B cell (primary cell): ENCODE measurements around the gene ZFP91. TPM values are rescaled to one million over a fixed set of nuclear protein-coding genes. Genes with fewer than 3 reads are reported as not detected.

Source experiments
- ATAC-seq: fragments of 200-7000 bp; cut with Tn5 transposase; one replicate; pipeline ENCODE4 v1.10.0; 2021; ENCODE audit warnings: low read depth, mild to moderate bottlenecking, moderate number of reproducible peaks, moderate library complexity
- CTCF ChIA-PET: fragments of 350-600 bp; sonication (Branson Sonifier 250); formaldehyde crosslinking; loops from one replicate; lab custom pipeline; 2021; ENCODE audit warnings: antibody characterized with exemption, inconsistent platforms; lab: Charles Lee
- POLR2A ChIA-PET: fragments of 350-600 bp; sonication (Branson Sonifier 250); formaldehyde crosslinking; loops from one replicate; lab custom pipeline; 2021; ENCODE audit warnings: antibody characterized with exemption; lab: Charles Lee
- DNase-seq: peaks from one replicate; pipeline ENCODE4 v3.0.0; 2013
- H2AFZ ChIP-seq: 2 replicates; pipeline ENCODE4 v1.6.1; 2012; ENCODE audit warnings: mild to moderate bottlenecking, low read depth, low read length; ENCODE audit not compliant: insufficient read depth, poor library complexity, severe bottlenecking
- H3K27ac ChIP-seq, 2 donors: 1 replicate in 1 of 2; 2 replicates in 1 of 2; pipeline ENCODE4 v1.5.1; 2012 to 2013; ENCODE audit warnings: low read length in 2 of 2, mild to moderate bottlenecking in 2 of 2, moderate library complexity in 1 of 2
- H3K27me3 ChIP-seq, 4 experiments: fragments of 200-600 bp in 1 of 4; sonication (generic) in 1 of 4; replicated peaks in 1 of 4; 1 replicate in 2 of 4; 2 replicates in 2 of 4; pipeline versions ENCODE4 v1.6.1 to v1.7.0; 2013 to 2016; ENCODE audit warnings: low read length in 3 of 4, mild to moderate bottlenecking in 2 of 4, mixed read lengths in 1 of 4, moderate library complexity in 1 of 4; ENCODE audit not compliant: insufficient read depth in 4 of 4, control insufficient read depth in 3 of 4; ENCODE audit errors: control extremely low read depth in 1 of 4
- H3K36me3 ChIP-seq, 2 experiments: replicated peaks in 1 of 2; 1 replicate in 1 of 2; 2 replicates in 1 of 2; pipeline versions ENCODE4 v1.6.1 to v1.7.1; 2013; ENCODE audit warnings: low read length in 1 of 2; ENCODE audit not compliant: insufficient read depth in 2 of 2, control insufficient read depth in 1 of 2; ENCODE audit errors: control extremely low read depth in 1 of 2, extremely low read depth in 1 of 2
- H3K4me1 ChIP-seq, 2 donors: fragments of 200-600 bp in 1 of 2; sonication (generic) in 1 of 2; 1 replicate in 1 of 2; 2 replicates in 1 of 2; pipeline versions ENCODE4 v1.5.1 to v1.6.1; 2013 to 2017; ENCODE audit warnings: low read length in 2 of 2; ENCODE audit not compliant: control insufficient read depth in 2 of 2, insufficient read depth in 2 of 2
- H3K4me2 ChIP-seq: replicated peaks from 2 replicates; pipeline ENCODE3; 2012; ENCODE audit warnings: mild to moderate bottlenecking, low read depth, low read length; ENCODE audit not compliant: poor library complexity, severe bottlenecking
- H3K4me3 ChIP-seq, 5 experiments: fragments of 200-600 bp in 1 of 5; sonication (generic) in 1 of 5; 1 replicate in 3 of 5; 2 replicates in 2 of 5; pipeline versions ENCODE4 v1.5.1 to v1.7.0; 2011 to 2016; ENCODE audit warnings: low read length in 4 of 5, mild to moderate bottlenecking in 4 of 5, low read depth in 2 of 5, control low read depth in 1 of 5, moderate library complexity in 1 of 5; ENCODE audit not compliant: insufficient read depth in 1 of 5; ENCODE audit errors: control extremely low read depth in 1 of 5, extremely low read depth in 1 of 5
- H3K79me2 ChIP-seq: fragments of 200-600 bp; sonication (generic); one replicate; pipeline ENCODE4 v1.6.0; 2016; ENCODE audit warnings: low read length; ENCODE audit not compliant: control insufficient read depth, insufficient read depth
- H3K9ac ChIP-seq: fragments of 200-600 bp; sonication (generic); 2 replicates; pipeline ENCODE4 v1.6.1; 2017; ENCODE audit warnings: mild to moderate bottlenecking, low read length, moderate library complexity
- H3K9me3 ChIP-seq, 3 donors: one replicate each; pipeline versions ENCODE4 v1.6.1 to v1.7.1; 2013; ENCODE audit warnings: low read length in 2 of 3; ENCODE audit not compliant: control insufficient read depth in 2 of 3, insufficient read depth in 1 of 3; ENCODE audit errors: control extremely low read depth in 1 of 3
- H4K20me1 ChIP-seq: 2 replicates; pipeline ENCODE4 v1.6.0; 2012; ENCODE audit warnings: mild to moderate bottlenecking, low read length; ENCODE audit not compliant: insufficient read depth, control insufficient read depth, poor library complexity, severe bottlenecking
- H3K27ac Mint-ChIP-seq: one replicate; pipeline ENCODE4 v1.8.0; 2021; ENCODE audit warnings: mixed read lengths
- H3K27me3 Mint-ChIP-seq: one replicate; pipeline ENCODE4 v1.8.0; 2021; ENCODE audit warnings: mixed read lengths
- H3K4me1 Mint-ChIP-seq: one replicate; pipeline ENCODE4 v1.8.0; 2021; ENCODE audit warnings: mixed read lengths
- H3K4me3 Mint-ChIP-seq: one replicate; pipeline ENCODE4 v1.8.0; 2021; ENCODE audit warnings: mixed read lengths
- H3K9me3 Mint-ChIP-seq: one replicate; pipeline ENCODE4 v1.8.0; 2022; ENCODE audit warnings: mixed read lengths; ENCODE audit not compliant: insufficient read depth
- EZH2 ChIP-seq: IDR thresholded peaks from 2 replicates; pipeline ENCODE4 v1.6.1; 2012; ENCODE audit warnings: borderline replicate concordance, low read depth, mild to moderate bottlenecking, moderate library complexity, low read length; ENCODE audit not compliant: insufficient read depth, poor library complexity, severe bottlenecking
- WGBS: methylation state at CpG from one replicate; pipeline ENCODE4 v1.1.5; 2013; ENCODE audit warnings: missing lambda C conversion rate; ENCODE audit not compliant: insufficient coverage; 5-methylcytosine and 5-hydroxymethylcytosine counted together
- intact Hi-C: fragments of 100-400 bp; cut with micrococcal nuclease; formaldehyde crosslinking; loops from one replicate; pipeline ENCODE4 v1.10.0; 2022
- polyA plus RNA-seq: library from polyadenylated mRNA; depleted of rRNA; stranded (reverse); fragments of >200 nt; gene quantifications from 2 replicates; pipeline ENCODE4 v1.2.3, GENCODE V29; 2012
- total RNA-seq, 2 donors: library from RNA; stranded (reverse); fragments of 120-200 nt in 1 of 2; gene quantifications; 1 replicate in 1 of 2; 2 replicates in 1 of 2; pipeline versions ENCODE4 v1.2.3 to v1.2.4, GENCODE V29; 2013 to 2022
- TF ChIP-seq, protein P1 (sequence below): fragments of 200-600 bp; IDR thresholded peaks from one replicate; pipeline ENCODE4 v1.8.0; 2022; ENCODE audit warnings: antibody characterized with exemption, mild to moderate bottlenecking

The ZFP91 gene
- total and polyA plus RNA-seq, 2 donors (not counting 1 experiment from before 2014, with no cell fraction given) = 14.4 to 51.2 TPM

GRCh38 chr11:58641341-58641740 lies 62.5 kb downstream of the ZFP91 start:
- DNase-seq (no peak), ATAC-seq (no peak)
- H3K27ac ChIP-seq = no peak overlapping the region
- H3K36me3 ChIP-seq = no peaks in the 10 kb centered on the region
- H3K4me1 Mint-ChIP-seq = peaks cover 14% of the 10 kb centered on the region
- TF ChIP-seq EZH2 = no peak
- TF ChIP-seq, protein P1, sequence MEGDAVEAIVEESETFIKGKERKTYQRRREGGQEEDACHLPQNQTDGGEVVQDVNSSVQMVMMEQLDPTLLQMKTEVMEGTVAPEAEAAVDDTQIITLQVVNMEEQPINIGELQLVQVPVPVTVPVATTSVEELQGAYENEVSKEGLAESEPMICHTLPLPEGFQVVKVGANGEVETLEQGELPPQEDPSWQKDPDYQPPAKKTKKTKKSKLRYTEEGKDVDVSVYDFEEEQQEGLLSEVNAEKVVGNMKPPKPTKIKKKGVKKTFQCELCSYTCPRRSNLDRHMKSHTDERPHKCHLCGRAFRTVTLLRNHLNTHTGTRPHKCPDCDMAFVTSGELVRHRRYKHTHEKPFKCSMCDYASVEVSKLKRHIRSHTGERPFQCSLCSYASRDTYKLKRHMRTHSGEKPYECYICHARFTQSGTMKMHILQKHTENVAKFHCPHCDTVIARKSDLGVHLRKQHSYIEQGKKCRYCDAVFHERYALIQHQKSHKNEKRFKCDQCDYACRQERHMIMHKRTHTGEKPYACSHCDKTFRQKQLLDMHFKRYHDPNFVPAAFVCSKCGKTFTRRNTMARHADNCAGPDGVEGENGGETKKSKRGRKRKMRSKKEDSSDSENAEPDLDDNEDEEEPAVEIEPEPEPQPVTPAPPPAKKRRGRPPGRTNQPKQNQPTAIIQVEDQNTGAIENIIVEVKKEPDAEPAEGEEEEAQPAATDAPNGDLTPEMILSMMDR = no peak
- H3K27ac Mint-ChIP-seq = no peak overlapping the region
- no peak overlapping the region for H3K4me3 Mint-ChIP-seq
- intact Hi-C loops = no loop called here
- no peaks in the 10 kb centered on the region for H4K20me1 ChIP-seq
- no peaks in the 10 kb centered on the region for H3K27me3 ChIP-seq
- H3K9me3 Mint-ChIP-seq = peaks cover 2% of the 10 kb centered on the region
- CTCF ChIA-PET = interaction anchor here (1.4 kb wide), 1 partner anchor 11 kb away, joined by 7 read pairs; no protein-coding TSS in a partner anchor
- no peak overlapping the region for H3K4me3 ChIP-seq
- WGBS = 92% methylated on average over 2 of the region's 3 CpGs
- POLR2A ChIA-PET = no interaction called here
- H3K9me3 ChIP-seq = peaks cover 0 to 10% (median 8%) of the 10 kb centered on the region in 3 donors
- H3K9ac ChIP-seq = no peak overlapping the region
- H3K27me3 Mint-ChIP-seq = peaks cover 6% of the 10 kb centered on the region
- no peak overlapping the region for H2AFZ ChIP-seq
- H3K4me1 ChIP-seq = peaks cover 10 to 12% of the 10 kb centered on the region in 2 donors
- no peak overlapping the region for H3K4me2 ChIP-seq
- no peaks in the 10 kb centered on the region for H3K79me2 ChIP-seq

DNA sequence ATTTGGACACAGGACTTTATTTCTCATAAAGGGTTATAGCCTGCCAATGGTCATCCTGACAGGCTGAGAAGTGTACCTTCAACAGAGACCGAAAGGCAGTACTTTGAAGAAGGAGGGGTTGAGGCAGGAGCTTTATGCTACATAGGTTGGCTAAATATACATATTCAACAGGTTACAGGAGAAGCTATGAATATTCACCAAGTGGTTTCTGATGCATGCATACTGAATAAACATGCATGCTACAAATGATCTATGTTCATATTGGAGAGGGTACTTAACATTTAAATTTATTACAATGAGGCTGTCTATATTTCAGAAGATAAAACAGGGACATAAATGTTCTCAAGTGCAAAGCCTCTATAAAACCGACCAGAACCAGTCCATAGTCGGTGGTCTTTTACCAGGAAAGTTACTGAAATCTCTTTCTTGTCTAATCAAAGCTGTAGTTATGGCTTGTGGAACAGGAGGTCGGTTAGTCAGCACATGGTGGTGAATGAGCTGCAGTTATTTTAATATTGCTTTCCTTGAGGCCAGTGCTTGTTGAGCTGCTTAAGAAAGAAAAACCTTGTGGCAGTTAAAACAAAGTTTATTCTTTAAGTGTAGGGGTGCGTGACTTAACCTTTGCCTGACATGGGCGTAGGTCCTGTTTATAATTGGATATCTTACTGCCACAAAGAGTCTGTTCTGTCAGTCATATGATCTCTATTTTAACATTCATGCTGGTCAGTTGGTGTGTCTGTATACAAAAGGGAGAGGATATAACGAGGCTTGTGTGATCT lies 63.1 kb downstream of the ZFP91 start:
- POLR2A ChIA-PET = no interaction called here

More for the DNA sequence above, 63.1 kb downstream of the ZFP91 start:
- Histone ChIP-seq H3K36me3 (no peaks in the 10 kb centered on the region), H3K4me3 (no peak overlapping the region), H2AFZ (no peak overlapping the region), H3K4me1 (peaks cover 12 to 13% of the 10 kb centered on the region in 2 donors), H3K27me3 (no peaks in the 10 kb centered on the region), H3K9me3 (peaks cover 0 to 12% (median 8%) of the 10 kb centered on the region in 3 donors), H3K9ac (no peak overlapping the region), H3K27ac (no peak overlapping the region), H3K79me2 (no peaks in the 10 kb centered on the region), H3K4me2 (no peak overlapping the region), H4K20me1 (no peaks in the 10 kb centered on the region)
- intact Hi-C loops = no loop called here
- Mint-ChIP-seq H3K27me3 (peaks cover 6% of the 10 kb centered on the region), H3K4me3 (no peak overlapping the region), H3K4me1 (peaks cover 20% of the 10 kb centered on the region), H3K9me3 (peaks cover 2% of the 10 kb centered on the region), H3K27ac (no peak overlapping the region)
- DNase-seq = no peak
- CTCF ChIA-PET = interaction anchor here (0.9 kb wide), 1 partner anchor 516 kb away, joined by 4 read pairs; no protein-coding TSS in a partner anchor
- 81% methylated on average over 6 of the region's 7 CpGs for WGBS
- no peak for ATAC-seq
- no peak for TF ChIP-seq EZH2
- TF ChIP-seq, protein P1 = no peak
